HG03045 (cell line): ENCODE measurements around the gene TPP1.

Source experiments
- ATAC-seq: cut with Tn5 transposase; IDR thresholded peaks from one replicate; pipeline ENCODE4 v1.9.1; 2021; ENCODE audit warnings: mild to moderate bottlenecking, moderate library complexity; ENCODE audit not compliant: unreplicated experiment

The TPP1 gene

DNA sequence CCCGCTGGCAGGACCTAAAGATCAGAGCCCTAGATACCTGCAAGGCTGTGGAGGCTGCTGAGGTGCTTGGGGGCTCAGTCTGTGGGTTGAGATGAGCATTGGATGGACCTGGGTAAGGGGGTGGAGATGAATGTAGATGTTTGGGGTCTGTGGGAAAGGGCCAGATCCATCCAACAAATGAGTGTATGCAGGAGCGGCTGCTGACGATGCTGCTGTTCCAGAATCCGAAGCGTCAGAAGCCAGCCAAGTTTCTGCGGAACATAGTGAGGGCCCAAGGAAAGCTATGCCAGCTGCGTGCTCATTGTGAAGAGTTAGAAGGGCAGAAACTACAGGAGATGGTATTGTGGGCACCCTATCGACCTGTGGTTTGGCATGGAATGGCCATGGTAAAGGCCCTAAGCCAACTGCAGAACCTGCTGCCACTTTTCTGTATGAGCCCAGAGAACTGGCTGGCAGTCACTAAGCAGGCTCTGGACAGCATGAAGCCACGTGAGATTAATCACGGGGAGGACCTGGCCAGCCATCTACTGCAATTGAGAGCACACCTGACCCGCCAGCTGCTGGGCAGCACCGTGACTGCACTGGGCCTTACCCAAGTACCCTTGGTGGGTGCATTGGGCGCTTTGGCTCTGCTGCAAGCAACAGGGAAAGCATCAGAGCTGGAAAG is 52.4 kb downstream of the TPP1 start:
- no peak for ATAC-seq

DNA sequence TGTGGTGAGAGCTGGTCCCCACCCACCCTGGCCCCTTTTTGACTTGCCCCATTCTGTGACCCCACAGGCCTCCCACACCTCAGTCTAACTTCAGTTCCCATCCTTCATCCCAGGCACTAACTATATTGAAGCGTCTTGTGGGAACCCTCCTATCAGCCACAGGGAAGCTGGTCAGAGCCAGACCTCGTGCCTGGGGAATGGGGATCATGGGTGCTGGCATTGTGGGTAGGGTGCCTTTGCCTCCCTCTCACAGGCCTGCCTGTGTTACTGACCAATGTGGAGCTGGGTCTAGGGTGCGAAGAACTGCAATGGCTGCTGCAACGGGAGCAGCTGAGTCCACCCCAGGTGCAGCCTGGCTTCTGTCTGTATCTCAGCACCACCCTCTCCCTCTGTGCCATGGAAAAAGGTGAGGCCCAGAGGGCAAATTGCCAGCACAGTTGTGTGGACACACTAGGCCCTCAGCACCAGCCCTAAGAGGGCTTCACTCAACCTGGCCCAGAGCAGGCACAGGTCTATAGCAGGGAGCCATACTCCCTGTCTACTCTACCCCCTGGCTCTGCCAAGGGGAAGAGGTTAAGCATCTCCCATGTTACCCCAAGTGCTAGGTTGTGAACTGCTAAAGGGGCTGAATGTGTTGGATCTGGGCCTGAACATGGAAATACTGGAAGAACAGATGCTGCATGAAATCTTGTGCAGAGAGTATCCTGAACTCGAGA is 53.1 kb downstream of the TPP1 start:
- ATAC-seq: no peak

DNA sequence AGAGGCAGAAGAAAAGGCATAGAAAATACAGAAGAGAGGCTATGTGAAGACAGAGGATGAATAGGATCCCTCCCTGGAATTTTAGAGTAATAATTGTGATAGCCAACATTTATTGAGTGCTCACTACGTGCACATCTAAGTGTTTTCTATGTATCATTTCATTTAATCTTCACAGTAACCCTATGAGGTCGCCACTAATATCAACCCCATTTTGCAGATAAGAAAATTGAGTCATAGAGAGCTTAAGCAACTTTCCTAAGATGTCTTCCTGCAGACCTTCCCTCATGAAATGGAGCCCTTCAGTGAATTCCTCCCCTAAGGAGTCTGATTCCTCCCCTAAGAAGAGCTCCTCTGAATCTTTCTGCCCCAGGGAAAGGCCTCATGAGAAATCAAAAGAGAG is 53.9 kb downstream of the TPP1 start:
- no peak for ATAC-seq

DNA sequence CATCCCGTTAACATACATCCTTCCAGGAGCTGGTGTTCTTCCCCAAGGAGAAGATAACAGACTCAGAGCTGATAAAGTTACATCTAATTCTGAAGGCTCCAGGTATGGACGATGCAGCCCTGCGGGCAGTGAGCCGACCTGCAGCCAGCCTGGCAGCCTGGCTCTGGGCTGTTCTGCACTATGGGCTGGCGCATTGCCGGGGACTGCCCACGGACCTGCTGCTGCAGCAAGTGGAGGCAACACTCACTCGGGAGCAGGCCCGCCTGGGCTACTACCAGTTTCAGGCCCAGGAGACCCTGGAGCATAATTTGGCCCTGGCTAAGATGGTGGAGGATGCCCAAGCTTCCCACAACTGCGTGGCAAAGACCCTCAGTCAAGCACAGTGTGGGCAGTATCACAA is 55.6 kb downstream of the TPP1 start:
- no peak for ATAC-seq

DNA sequence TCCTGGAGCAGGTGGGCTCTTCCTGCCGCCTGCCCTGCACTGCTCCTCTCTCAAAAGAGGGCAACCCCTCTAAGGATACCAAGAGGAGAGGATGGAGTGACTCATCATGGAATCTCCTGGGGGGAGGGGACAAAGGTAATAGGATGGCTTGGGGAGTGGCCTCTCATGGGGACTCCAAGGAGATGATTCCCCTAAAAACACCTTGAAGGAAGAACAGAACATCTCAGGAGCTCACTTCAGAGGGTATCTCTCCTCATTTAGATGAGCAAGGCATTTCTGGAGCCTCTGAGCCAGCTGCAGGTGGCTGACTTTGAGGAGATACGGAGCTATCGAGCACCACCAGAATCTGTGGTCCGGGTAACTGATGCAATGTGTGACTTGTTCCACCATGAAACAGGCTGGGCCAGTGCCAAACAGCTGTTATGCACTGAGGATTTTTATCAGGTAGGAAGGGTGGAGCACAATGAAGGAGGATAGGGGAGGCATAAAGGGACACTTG is 56.1 kb downstream of the TPP1 start:
- ATAC-seq: no peak
